Thymus (tissue), 11 donors: ENCODE data around the gene LCN2. TPM values are rescaled to one million over a fixed set of nuclear protein-coding genes. Genes with fewer than 3 reads are reported as not detected.

Source experiments
- DNase-seq, 9 donors: peaks; one replicate each; pipeline ENCODE4 v3.0.0-alpha.2; 2013; ENCODE audit warnings: low spot score in 9 of 9, low read depth in 6 of 9, missing footprints in 1 of 9
- H3K27ac ChIP-seq, 2 donors: one replicate each; pipeline ENCODE4 v1.5.1; 2013; ENCODE audit warnings: control low read depth in 1 of 2, low read depth in 1 of 2, low read length in 1 of 2, mild to moderate bottlenecking in 1 of 2, moderate library complexity in 1 of 2
- H3K27me3 ChIP-seq, 2 donors: one replicate each; pipeline ENCODE4 v1.5.1; 2013; ENCODE audit warnings: low read length in 1 of 2; ENCODE audit not compliant: control insufficient read depth in 2 of 2, insufficient read depth in 1 of 2
- H3K36me3 ChIP-seq, 2 donors: one replicate each; pipeline ENCODE4 v1.5.1; 2013; ENCODE audit warnings: low read length in 1 of 2, mild to moderate bottlenecking in 1 of 2, moderate library complexity in 1 of 2; ENCODE audit not compliant: control insufficient read depth in 2 of 2, insufficient read depth in 2 of 2
- H3K4me1 ChIP-seq, 2 donors: one replicate each; pipeline ENCODE4 v1.5.1; 2013; ENCODE audit warnings: low read length in 2 of 2; ENCODE audit not compliant: control insufficient read depth in 2 of 2, insufficient read depth in 2 of 2
- H3K4me3 ChIP-seq, 2 donors: one replicate each; pipeline ENCODE4 v1.5.1; 2013; ENCODE audit warnings: low read length in 2 of 2, control low read depth in 1 of 2, mild to moderate bottlenecking in 1 of 2
- H3K9me3 ChIP-seq, 2 donors: one replicate each; pipeline ENCODE4 v1.5.1; 2013; ENCODE audit warnings: low read length in 1 of 2, mild to moderate bottlenecking in 1 of 2; ENCODE audit not compliant: control insufficient read depth in 2 of 2, insufficient read depth in 1 of 2
- WGBS: extraction: QIAGEN DNeasy Blood & Tissue Kit; methylation state at CpG from one replicate; pipeline ENCODE4 v1.1.7; 2013; 5-methylcytosine and 5-hydroxymethylcytosine counted together
- polyA plus RNA-seq: library from polyadenylated mRNA; stranded (reverse); fragments of 200-250 nt; gene quantifications from one replicate; pipeline ENCODE4 v1.2.3, GENCODE V29; 2013
- total RNA-seq: library from RNA; stranded (reverse); fragments of 120-200 nt; gene quantifications from one replicate; pipeline ENCODE4 v1.2.4, GENCODE V29; 2013
- donor health status: healthy.

Gene LCN2
- total and polyA plus RNA-seq, 2 donors, result 3.4 to 31.9 TPM

GRCh38 chr9:128144239-128145181 is 4.7 kb upstream of the LCN2 start:
- no peaks in the 10 kb centered on the region for H3K27me3 ChIP-seq
- H3K4me3 ChIP-seq, result no peak overlapping the region
- H3K4me1 ChIP-seq, result peaks cover 0 to 16% of the 10 kb centered on the region in 2 donors
- H3K36me3 ChIP-seq, result no peaks in the 10 kb centered on the region
- DNase-seq, result no peak
- H3K9me3 ChIP-seq, result no peaks in the 10 kb centered on the region
- 97% methylated on average over 22 of the region's 22 CpGs for WGBS
- no peak overlapping the region for H3K27ac ChIP-seq

- 90% methylated on average over 8 of the region's 8 CpGs for whole genome bisulfite sequencing
- H3K27me3 ChIP-seq, result no peaks in the 10 kb centered on the region
- no peak overlapping the region for H3K4me3 ChIP-seq
- H3K27ac ChIP-seq, result no peak overlapping the region
- no peaks in the 10 kb centered on the region for H3K36me3 ChIP-seq
- no peaks in the 10 kb centered on the region for H3K9me3 ChIP-seq
- no peak for DNase-seq
- peaks cover 0 to 16% of the 10 kb centered on the region in 2 donors for H3K4me1 ChIP-seq
Observed at GRCh38 chr9:128145536-128145935, 3.7 kb upstream of the LCN2 start.

- Histone ChIP-seq H3K9me3 (no peaks in the 10 kb centered on the region), H3K27ac (no peak overlapping the region), H3K4me1 (peaks cover 0 to 16% of the 10 kb centered on the region in 2 donors), H3K36me3 (no peaks in the 10 kb centered on the region), H3K27me3 (no peaks in the 10 kb centered on the region), H3K4me3 (no peak overlapping the region)
- no peak for DNase-seq
- 91% methylated on average over 13 of the region's 13 CpGs for WGBS
Observed at GRCh38 chr9:128145951-128146351, 3.3 kb upstream of the LCN2 start.

GRCh38 chr9:128146591-128147120 is 2.6 kb upstream of the LCN2 start:
- Histone ChIP-seq H3K36me3 (no peaks in the 10 kb centered on the region), H3K4me1 (peaks cover 0 to 15% of the 10 kb centered on the region in 2 donors), H3K27ac (no peak overlapping the region), H3K27me3 (no peaks in the 10 kb centered on the region), H3K9me3 (no peaks in the 10 kb centered on the region), H3K4me3 (no peak overlapping the region)
- DNase-seq, result no peak
- 97% methylated on average over 8 of the region's 8 CpGs for WGBS

GRCh38 chr9:128148509-128149000 is 698 bp upstream of the LCN2 start:
- Histone ChIP-seq H3K27me3 (no peaks in the 10 kb centered on the region), H3K9me3 (no peaks in the 10 kb centered on the region), H3K27ac (no peak overlapping the region), H3K36me3 (no peaks in the 10 kb centered on the region), H3K4me1 (peaks cover 0 to 3% of the 10 kb centered on the region in 2 donors), H3K4me3 (no peak overlapping the region)
- no peak for DNase-seq
- 94% methylated on average over 5 of the region's 5 CpGs for WGBS

- 69% methylated on average over 11 of the region's 11 CpGs for WGBS
- no peak overlapping the region for H3K27ac ChIP-seq
- no peaks in the 10 kb centered on the region for H3K27me3 ChIP-seq
- H3K36me3 ChIP-seq, result no peaks in the 10 kb centered on the region
- no peaks in the 10 kb centered on the region for H3K9me3 ChIP-seq
- H3K4me3 ChIP-seq, result no peak overlapping the region
- no peak for DNase-seq
- H3K4me1 ChIP-seq, result peaks cover 0 to 3% of the 10 kb centered on the region in 2 donors
Observed at GRCh38 chr9:128149951-128150593, 819 bp downstream of the LCN2 start.

- Histone ChIP-seq H3K27ac (no peak overlapping the region), H3K9me3 (no peaks in the 10 kb centered on the region), H3K27me3 (no peaks in the 10 kb centered on the region), H3K4me3 (no peak overlapping the region), H3K36me3 (no peaks in the 10 kb centered on the region), H3K4me1 (peaks cover 0 to 3% of the 10 kb centered on the region in 2 donors)
- WGBS, result 88% methylated on average over 19 of the region's 19 CpGs
- DNase-seq, result no peak
Observed at GRCh38 chr9:128150594-128151308, 1.5 kb downstream of the LCN2 start.

GRCh38 chr9:128151309-128152132 is 2.3 kb downstream of the LCN2 start:
- H3K27ac ChIP-seq, result no peak overlapping the region
- WGBS, result 95% methylated on average over 18 of the region's 18 CpGs
- no peak for DNase-seq

More at GRCh38 chr9:128151309-128152132, 2.3 kb downstream of the LCN2 start:
- Histone ChIP-seq H3K27me3 (no peaks in the 10 kb centered on the region), H3K9me3 (no peaks in the 10 kb centered on the region), H3K36me3 (no peaks in the 10 kb centered on the region), H3K4me3 (no peak overlapping the region), H3K4me1 (peaks cover 0 to 3% of the 10 kb centered on the region in 2 donors)
